ENCODE measurements around the gene TERF2IP.

The TERF2IP gene

DNA sequence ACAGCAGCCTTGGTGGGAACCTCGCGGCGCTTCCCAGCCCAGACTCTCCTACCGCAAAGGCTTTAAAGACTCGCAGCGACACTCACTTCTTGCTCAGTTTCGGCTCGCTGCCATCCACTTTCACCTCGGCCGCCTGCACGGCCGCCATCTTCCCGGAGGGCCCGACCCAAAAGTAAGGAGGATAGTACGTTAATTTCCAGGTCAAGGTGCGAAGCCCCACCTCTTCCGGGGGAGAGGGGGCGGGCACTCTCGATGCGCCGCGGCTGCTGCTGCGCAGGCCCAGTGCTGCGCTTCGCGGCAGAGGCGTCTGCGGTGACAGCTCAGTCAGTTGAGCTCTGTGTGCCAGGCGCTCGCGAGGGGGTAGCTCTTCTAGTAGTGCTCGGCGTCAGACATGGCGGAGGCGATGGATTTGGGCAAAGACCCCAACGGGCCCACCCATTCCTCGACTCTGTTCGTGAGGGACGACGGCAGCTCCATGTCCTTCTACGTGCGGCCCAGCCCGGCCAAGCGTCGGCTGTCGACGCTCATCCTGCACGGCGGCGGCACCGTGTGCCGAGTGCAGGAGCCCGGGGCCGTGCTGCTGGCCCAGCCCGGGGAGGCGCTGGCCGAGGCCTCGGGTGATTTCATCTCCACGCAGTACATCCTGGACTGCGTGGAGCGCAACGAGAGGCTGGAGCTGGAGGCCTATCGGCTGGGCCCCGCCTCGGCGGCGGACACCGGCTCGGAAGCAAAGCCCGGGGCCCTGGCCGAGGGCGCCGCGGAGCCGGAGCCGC lies at the start of gene TERF2IP, which contains the start of gene KARS1:
Gene TERF2IP (plus strand): TSS at position 282 of the 773 bp plus-strand sequence. CDS start 110 bp downstream, at position 392.
Gene KARS1 (minus strand): TSS at position 174 of the 773 bp plus-strand sequence. CDS start 26 bp downstream, at position 148.
- DNase-seq = peak; percentile 78

DNA sequence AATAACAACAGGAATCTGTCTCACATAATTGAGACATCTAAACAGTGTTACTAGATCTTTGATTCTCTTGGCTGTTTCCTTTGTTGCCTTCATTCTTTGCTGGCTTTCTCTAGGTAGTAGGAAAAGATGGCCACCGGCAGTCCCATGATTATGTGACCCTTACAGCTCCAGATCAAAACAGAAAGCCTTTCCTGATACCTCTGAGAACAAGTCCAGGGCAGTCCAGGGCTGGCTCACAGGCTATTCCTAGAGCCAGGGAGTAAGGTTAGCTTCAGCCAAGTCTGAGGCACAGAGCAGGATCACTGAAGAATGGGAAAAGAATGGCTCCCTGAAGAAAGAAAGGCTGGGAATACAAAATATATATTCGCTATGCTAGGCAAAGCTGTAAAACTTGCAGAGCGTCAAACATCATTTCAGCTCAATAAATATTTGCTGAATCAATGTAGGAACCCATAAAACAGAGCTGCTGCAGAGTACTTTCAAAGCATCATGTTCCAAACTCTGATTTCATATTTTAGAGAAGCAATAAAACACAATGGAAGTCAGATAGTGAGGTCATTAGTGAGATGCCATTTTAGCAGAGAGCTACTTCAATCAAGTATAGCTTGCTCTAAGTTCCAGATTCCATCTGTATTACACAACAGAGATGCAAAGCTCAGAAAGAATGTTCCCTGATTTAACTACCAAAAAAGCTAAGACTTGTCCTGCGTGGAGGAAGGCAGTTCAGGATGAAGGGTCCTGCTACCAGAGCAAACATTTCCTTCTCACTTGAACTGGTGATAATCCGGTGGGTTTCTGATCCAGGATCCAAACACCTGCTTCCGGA lies 47.9 kb upstream of the TERF2IP start:
- DNase-seq = no peak

GRCh38 chr16:75603241-75603640 lies 44.3 kb upstream of the TERF2IP start:
- no peak for DNase-seq

- no peak for DNase-seq
These were observed 41.1 kb upstream of the TERF2IP start for GRCh38 chr16:75606507-75606906.

DNA sequence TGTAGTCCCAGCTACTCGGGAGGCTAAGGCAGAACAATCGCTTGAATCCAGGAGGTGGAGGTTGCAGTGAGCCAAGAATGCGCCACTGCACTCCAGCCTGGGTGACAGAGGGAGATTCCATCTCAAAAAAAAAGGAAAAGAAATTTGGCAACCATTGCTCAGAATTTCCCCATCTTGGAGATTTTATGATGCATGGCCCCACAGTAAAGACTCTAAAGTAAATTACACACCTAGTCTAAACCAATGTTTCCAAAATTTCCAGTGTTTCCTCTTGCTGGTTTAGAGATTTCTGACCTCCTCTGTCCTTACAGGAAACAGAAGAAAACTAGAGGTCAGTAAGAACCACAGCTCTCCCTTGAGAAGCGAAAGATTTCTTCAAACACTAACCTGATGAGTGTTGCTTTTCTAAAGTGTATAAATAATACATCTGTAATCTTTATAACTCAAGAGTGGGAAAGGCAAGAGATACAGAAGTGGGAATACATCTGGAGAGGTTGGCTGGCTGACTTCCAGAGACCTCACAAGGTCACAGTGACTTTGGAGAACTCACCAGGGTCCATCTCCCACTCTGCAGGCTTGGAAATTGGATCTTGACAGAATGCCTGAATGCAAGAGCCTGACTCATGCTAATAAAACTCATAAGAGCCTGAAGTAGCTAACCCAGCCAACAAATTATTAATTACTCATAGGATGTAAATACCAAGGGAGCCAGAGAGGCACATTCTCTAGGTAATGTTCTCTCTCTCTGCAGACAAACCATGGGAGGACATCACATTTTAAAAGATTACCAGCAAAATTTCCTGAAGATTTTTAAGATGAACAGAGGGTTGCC lies 33.3 kb upstream of the TERF2IP start:
- DNase-seq = no peak

DNA sequence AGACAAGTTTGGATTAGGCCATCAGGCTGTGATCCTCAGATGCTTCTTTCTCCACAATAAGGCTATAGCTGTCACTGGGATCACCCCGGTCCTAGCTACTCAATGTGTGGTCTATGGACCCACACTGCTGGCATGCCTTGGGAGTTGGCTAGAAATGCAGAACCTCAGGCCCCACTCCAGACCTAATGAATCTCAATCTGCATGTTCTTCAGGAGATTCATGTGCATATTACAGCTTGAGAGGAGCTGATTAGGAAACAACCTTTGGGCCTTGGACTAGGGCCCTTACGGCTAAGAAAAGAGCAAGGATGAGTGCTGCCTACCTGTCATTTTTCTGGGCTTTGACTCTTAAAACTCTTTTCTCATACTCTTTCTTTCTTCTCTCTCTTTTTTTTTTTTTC lies 32.0 kb upstream of the TERF2IP start:
- no peak for DNase-seq

- DNase-seq = no peak
These were observed 31.0 kb upstream of the TERF2IP start for GRCh38 chr16:75616521-75617010.

DNA sequence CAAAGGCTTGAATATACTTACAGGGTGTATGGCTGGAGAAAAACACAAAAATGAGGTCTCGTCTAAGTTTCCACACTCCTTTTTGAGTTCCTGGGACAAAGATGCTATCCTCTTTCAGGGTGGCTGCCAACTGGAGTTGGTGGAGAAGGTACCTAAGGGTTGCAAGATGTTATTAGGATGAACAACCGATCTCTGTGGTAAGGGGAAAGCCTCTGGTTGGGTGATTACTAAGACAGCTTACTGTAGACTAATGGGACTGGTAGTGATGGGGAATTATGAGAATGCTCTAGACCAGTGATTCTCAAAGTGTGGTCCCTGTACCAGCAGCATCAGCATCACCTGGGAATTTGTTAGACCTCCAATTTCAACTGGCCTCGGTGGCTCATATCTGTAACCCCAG lies 30.5 kb upstream of the TERF2IP start:
- no peak for DNase-seq

GRCh38 chr16:75618780-75619179 lies 28.8 kb upstream of the TERF2IP start:
- DNase-seq = no peak

DNA sequence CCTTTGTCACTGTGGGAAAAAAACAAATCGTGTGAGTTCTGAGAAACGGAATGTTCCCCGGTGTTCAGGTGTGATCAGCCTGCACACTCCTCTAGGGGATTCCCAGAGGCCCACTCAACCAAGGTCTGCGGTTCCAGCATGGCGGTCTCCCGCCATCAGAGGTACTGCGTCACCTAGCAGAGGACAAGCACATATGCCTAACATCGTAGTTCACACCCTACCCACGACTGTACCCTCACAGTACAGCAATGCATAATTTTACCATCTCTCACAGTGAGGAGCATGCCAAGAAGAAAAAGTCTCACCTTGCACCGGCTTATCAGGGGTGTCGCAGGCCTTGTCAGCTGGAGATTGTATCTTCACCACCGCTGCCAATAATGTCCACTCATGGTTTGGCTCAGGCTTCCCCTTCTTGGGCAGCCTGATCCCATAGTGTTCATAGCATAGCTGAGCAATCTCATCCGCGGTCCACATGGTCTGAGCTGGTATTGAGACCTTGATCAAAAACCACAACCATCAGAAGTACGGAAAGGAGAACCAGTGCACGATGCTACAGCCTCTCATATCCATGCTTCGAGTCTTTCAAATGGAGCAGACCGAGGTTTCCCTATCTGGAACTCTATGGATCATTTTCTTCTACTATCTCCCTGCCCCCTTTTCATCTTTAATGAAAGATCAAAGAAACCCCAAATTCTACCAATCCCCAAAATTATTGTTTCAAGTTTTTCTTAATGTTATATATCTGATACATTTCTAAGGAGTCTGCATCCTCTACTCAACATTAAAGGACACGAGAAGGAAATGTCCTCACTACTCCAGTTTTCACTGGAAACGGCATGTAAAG lies 27.0 kb upstream of the TERF2IP start:
- no peak for DNase-seq

- peak; percentile 25 for DNase-seq
These were observed 26.4 kb upstream of the TERF2IP start for GRCh38 chr16:75621170-75621477.

GRCh38 chr16:75622761-75623605 lies 24.6 kb upstream of the TERF2IP start, which contains the start of gene ADAT1:
ADAT1 (minus strand) TSS chr16:75623281; CDS start chr16:75620799, 2,482 bp downstream.
- peak; percentile 84 for DNase-seq

DNA sequence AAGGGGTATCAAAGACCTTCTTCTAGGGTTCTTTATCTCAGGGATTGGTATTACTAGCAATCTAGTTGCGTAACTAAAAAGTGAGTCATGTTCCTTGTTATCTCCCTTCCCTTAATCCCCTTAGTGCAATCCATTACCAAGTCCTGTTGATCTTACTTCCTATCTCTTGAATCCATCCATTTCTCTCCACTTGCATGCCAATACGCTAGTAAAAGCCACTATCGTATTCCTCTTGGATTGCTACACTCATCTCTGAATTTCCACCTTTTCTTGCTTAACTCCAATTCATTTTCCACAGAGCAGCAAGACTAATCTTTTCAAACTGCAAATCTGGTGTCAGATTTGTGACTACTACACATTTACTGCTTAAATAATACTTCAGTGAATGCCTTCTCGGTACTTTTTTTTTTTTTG lies 22.6 kb upstream of the TERF2IP start:
- no peak for DNase-seq

- DNase-seq = no peak
These were observed 20.8 kb upstream of the TERF2IP start for GRCh38 chr16:75626806-75627205.

DNA sequence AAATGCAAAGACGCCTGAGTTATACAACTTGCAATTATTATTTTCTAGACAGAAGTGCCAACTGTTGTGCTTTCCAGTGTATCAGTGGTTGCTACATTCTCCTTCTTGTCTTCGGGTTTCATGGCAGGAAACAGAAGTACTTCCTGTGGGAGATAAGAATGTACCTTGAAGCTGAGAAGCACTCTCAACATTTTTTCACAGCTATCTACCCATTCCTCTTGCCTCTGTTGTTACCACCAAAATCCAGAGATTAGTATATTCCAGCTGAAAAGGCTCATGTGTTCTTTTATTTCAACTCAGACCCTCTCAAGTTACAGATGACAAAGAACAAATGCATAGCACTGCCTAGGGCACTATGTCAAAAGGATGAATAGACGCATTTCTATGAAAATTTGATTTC lies 19.7 kb upstream of the TERF2IP start:
- no peak for DNase-seq

DNA sequence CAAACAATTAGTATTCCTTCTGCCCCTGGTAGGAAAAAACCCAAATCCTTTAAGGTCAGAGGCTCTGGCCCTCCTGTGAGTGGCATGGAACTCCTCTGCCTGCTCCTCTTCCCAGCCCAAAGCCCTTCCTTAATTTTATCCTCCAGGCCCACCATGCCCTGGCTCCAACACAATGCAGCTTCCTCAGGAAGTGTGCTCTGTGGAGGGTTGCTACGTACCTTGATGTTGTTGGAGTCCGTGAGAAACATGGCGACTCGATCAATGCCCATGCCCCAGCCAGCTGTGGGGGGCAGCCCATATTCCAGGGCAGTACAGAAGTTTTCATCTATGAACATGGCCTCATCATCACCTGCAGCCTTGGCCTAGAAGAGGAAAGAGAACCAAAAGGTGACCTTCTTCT lies 19.2 kb upstream of the TERF2IP start:
- DNase-seq = no peak

DNA sequence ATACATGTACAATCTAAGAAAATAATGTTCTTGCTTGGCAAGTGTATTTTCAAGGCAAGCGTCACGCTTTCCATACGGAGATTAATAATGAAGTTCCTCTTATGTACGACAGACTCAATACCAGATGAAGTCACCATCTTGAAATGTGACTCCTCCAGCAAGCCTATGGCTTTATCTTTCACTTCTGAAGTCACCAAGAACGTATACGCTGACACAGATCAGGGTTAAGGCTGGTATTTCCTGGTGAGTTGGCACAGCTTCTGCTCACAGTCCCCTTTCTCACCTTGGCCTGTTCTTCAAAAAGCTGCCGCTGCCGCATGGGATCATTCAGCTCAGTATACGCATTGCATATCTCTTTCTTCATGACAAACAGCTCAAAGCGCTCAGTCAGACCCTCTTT lies 18.4 kb upstream of the TERF2IP start:
- no peak for DNase-seq

GRCh38 chr16:75630052-75630451 lies 17.5 kb upstream of the TERF2IP start:
- no peak for DNase-seq

- DNase-seq = no peak
These were observed 14.7 kb upstream of the TERF2IP start for GRCh38 chr16:75632857-75633256.

- no peak for DNase-seq
These were observed 12.5 kb upstream of the TERF2IP start for GRCh38 chr16:75635036-75635435.

DNA sequence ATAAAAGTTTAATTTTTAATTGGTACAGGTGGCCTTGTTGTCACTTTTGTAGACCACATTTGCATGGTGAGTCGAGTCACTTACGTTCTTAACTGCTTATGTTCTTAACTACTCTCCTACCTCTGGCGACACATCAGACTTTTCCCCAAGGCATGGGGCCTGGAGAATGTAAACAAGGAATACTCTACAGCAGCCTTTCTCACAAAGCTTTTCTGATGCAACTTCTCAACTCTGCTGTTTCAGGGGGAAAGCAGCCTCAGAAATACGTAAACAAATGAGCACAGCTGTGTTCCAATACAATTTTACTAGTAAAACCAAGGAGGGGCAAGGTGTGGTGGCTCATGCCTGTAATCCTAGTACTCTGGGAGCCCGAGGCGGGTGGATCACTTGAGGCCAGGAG lies 7.0 kb upstream of the TERF2IP start:
- no peak for DNase-seq
